Stimulated activated CD8-positive, alpha-beta memory T cell treated with anti-CD3 and anti-CD28 coated beads, Interleukin-2, amount 100 ng/mL, for 1 hour (primary cell): Measurements from ENCODE around the gene TMEM61.
"Not testable (repeated sequence)": the region's sequence is repeated elsewhere in the genome, so short reads cannot be mapped to it uniquely, and the experiment has no call there.

Source experiments
- DNase-seq, 2 donors: peaks; one replicate each; pipeline ENCODE4 v3.0.0-alpha.2; 2020; ENCODE audit warnings: low read depth in 2 of 2

Gene TMEM61

DNA sequence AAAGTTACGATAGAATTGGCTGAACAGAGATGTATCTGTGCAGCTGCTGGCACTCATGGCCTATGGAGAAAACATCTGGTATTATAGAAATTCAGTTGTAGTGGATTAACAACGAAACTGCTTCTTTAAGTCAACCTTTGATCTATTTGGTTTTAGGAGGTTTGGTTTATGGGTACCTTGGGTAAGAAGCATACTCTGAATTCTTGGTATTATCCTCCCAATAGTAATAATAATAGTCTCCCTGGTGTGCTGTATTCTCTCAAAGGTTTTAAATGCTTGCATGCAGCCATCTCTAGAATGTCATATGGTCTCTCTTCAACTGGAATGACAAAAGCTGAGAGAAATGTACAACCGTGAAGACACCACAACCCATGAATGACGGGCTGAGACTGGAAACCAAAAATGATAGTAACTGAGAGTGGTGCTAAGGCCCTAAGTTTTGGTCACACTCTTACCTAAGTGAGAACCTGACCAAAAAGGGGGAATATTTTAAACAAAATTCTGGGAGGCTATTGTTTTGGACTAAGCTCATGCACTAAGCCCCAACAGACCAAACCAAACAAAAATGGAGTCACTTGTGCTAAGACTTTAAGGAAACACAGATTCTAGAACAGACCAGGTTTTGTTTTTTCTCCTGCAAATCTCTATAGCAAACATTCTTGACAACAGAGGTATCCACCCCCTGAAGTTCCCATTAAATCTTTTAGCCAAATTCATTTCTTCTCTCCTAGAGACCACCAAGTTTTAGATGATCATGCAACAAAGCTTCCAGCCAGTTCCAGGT, 17.6 kb upstream of the TMEM61 start:
- DNase-seq = no peak

DNA sequence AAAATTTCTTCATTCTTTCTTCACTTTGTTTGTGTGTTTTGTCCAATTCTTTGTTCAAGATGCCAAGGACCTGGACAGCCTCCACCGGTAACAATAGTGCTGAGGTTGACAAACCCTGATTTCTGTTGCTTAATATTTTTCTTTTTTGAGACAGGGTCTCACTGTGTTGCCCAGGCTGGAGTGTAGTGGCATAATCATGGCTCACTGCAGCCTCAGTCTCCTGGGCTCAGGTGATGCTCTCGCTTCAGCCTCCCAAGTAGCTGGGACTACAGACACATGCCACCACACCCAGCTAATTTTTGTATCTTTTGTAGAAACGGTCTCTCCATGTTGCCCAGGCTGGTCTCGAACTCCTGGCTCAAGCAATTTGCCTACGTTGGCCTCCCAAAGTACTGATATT, 16.6 kb upstream of the TMEM61 start:
- DNase-seq = not testable (repeated sequence)

DNA sequence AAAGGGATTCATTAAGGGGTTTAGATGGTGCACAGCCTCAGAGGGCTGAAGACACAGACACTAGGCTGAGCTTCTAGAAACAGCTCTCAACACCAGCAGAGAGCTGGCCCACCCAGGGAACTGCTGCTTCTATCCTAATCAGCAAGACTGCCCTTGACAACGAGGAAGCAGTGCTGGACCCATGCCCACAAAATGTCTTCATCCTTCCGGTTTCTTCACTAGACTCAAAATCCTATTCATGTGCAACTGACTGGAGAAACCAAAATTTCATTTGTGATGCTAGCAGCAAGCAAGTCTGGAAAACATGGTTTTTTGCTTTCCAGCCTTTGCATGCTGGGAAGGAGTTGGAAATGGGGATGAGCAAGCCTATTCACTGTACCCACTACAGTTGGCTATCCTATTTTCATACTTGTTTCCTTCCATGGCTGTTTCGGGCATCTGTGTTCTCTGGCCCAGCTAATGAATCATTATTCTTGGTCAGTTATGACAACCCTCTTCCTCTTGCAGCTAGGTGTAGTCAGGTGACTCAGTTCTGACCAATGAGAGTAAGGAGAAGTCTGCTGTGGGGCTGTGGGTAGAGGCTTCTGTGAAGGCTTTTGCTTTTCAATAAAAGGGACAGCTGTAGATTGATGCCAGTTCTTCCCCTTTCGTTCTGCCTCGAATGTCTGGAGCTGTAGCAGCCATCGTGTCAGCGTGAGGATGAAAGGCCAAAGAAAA, 14.6 kb upstream of the TMEM61 start:
- DNase-seq = no peak

DNA sequence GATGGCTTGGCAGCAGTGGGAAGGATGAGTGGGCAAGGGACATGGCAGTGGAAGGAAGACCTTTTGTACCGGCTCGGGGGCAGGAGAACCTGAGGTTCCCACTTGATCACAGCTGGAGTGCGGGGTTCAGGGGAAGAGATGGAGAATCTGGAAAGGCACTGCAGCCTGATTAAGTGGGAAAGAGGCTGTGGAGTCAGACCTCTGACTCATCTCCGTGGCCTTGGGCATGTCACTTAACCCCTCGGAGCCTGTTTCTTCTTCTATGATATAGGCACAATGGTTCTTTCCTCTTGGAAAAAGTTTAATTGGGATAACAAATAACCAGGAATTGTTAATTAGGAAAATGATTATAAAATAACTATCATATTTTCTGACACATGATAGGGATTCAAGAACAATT, 13.1 kb upstream of the TMEM61 start:
- DNase-seq = no peak

DNA sequence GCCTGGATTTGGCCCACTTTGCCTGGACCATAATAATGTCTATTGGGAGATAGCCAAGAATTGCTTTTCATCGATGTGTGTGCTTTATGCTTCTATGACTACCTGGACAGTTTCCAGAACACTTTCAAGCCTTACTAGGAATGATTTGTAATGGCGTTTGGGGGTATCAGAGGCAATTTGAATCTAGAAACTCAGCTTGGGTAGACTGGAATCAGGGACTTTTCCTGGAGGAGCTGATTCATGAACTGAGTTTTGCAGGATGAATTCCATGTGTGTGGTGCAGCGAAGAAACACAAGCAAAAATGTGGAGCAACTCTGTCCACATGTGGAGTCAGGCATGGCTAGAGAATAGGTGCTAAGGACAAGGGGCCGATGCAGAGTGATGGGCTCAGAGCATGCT, 11.9 kb upstream of the TMEM61 start:
- DNase-seq = no peak

DNA sequence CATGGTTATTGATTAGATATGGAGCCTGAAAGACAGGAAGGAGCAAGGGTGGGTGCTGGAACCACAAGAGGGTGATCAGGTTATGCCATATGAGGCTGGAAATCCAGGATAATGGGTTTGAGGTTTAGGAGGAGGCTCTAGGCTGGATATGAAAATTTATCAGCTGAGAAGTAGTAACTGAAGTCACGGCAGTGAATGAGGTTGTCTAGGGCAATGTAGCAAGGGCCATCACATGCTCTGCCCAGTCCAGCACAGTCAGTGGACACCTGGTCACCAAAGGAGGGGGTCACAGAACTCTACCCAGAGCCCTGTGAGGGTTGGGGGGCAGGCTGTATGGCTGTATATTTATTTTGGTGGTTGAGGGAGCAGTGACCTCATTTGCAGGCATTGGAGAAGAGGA, 10.5 kb upstream of the TMEM61 start:
- DNase-seq = no peak

DNA sequence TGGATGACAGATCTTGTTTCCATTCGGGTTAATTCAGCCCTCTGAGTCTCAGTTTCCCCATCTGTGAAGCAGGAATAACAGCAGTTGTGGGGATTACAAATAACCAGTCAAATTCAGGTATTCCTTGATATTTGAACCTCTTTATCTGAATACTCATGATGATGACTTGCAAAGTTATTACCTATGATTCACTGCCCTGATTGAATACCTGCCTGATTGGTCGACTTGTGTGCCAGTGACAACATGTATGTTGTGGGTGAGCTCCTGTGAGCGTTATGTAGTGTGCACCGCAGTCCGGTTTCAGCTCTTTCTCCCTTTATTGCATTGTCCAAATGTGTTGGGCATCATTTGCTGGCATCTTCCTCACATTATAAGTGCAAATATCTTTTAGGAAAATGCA, 9.5 kb upstream of the TMEM61 start:
- DNase-seq = no peak

DNA sequence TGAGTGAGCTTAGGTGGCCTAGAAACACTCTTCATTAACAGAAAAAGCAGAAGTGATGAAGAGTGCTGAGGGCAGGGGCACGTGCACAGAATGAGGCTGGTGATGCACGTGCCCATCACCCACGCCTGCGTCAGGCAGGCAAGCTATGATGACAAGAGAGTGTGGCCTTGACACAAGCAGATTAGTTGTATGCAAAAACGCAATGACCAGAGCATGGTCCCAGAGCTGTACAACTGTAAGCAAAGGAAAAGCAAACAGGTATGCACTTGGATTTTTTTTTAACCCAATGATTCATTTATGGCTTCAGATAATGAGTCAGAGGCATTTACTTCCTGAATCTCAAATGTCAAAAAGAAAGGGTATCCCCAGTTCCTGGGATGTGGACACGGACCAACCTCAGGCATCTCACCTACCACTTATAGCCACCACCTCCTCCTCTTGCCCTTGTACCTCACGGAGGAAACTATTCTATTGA, 9.1 kb upstream of the TMEM61 start:
- DNase-seq = no peak

DNA sequence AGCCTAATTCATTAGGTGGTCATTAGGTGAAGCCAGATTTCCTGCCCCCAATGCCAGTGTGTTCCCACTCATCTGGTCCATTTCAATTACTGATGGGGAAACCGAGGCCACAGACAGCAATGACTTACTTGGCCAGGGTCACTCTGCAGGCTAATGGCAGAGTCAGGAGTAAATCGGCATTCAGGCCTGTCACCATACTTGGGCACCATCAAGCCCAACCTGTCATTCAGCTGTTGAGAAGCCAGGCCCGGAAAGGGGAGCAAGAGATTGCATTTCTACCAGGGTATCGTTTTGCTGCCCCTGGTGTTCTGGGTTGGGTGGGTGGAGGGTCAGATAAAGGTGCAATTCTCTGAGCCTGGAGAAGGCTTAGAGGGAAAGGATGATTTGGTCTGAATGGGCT, 8.0 kb upstream of the TMEM61 start:
- DNase-seq = no peak

DNA sequence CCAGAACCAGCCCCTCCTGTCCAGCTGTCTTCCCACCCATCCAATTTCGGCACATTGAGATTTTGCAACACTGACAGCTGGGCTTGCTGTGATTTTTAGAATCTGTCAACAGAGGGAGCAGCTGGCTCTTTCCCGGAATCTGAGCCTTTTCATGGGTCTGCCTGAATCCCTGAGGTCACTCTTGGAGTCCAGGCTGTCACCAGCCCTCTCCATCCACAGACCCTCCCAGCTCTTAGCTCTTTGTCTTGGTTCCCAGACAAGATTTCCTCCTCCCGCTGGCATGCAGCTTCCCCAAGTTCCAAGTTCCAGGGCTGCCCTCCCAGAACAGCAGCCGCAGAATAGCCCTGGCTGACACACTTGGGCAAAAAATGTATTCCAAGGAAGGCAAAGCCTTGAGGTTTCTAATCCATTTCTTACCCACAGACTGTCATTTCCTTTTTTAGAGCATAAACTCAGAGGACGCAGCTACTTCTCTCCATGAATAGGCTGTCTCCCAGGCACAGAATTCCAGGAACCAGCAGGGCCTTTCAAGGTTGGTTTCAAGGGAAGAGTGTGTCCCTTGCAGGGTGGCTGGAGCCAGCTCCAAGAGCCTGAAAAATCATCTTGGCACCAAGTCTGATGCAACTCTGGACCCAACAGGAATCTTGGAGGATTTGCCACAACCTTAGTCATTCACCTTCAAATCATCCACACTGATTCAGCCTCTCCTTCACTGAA, 7.1 kb upstream of the TMEM61 start:
- no peak for DNase-seq

DNA sequence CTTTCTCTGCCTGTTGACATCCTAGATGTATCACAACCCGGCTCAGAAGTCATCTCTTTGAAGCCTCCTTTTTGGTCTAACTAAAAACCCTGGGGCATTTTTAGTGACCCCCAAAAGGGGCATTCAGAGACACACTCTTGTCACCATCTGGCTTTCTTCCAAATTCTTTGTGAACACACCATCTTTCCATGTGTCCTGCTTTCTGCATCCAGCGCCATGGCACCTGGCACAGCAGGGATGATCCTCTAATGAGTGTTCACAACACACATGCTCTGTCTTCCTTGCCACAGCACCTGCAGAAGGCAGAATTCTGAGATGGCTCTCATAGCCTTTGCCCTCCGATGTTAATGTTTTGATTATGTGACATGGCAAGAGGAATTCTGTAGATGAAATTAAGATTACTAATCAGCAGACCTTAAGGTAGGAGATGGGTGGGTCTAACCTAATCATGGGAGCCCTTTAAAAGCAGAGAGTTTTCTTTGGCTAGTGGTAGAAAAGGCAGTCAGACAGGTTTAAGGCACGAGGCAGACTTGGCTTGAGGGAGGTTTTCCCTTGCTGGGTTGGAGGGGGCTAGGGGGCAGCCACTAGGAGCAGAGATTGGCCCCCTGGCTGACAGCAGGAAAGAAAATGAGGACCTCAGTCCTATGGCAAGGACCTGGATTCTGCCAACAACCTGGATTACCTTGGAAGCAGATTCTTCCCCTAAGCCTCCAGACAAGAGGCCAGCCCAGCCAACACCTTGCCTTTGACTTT, 4.9 kb upstream of the TMEM61 start:
- DNase-seq = no peak

DNA sequence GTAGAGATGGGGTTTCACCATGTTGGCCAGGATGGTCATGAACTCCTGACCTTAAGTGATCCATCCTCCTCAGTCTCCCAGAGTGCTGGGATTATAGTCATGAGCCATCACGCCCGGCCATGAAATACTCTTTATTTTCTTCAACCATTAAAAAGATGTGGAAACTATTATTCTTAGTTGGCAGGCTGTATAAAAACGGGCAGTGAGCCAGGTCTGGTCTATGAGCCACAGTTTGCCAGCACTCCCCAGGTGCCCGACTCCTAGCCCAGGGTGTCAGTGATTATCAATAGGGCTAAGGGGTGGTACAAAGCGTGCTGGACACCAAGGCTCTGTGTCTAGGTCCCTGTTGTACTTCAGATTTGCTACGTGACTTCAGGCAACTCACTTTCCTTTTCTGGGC, 3.7 kb upstream of the TMEM61 start:
- DNase-seq = no peak

DNA sequence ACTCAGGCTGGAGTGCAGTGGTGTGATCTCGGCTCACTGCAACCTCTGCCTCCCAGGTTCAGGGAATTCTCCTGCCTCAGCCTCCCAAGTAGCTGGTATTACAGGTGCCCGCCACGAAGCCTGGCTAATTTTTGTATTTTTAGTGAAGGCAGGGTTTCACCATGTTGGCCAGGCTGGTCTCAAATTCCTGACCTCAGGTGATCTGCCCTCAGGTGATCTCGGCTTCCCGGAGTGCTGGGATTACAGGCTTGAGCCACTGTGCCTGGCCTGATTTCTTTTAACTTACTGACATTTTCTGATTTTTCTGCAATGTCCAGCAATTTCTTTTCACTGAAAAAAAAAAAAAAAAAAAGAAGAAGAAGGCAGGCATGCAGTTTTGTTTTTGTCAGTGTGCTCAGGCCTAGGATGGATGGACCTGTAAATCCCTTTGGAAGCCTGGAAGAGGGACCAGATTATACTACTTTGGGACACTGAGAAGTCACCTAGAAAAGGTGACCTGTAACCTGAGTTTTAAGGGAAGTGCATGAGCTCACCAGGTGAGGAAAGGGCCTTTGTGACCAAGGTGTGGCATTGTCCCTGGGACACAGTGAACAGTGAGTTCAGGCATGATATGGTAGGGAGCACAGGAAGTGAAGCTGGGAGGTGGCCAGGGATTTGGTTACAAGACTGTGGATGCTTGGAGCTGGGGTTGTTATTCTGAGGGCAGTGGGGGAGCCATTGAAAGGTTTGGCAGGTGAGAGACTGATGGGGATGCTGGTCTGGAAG, 2.7 kb upstream of the TMEM61 start:
- DNase-seq = no peak

DNA sequence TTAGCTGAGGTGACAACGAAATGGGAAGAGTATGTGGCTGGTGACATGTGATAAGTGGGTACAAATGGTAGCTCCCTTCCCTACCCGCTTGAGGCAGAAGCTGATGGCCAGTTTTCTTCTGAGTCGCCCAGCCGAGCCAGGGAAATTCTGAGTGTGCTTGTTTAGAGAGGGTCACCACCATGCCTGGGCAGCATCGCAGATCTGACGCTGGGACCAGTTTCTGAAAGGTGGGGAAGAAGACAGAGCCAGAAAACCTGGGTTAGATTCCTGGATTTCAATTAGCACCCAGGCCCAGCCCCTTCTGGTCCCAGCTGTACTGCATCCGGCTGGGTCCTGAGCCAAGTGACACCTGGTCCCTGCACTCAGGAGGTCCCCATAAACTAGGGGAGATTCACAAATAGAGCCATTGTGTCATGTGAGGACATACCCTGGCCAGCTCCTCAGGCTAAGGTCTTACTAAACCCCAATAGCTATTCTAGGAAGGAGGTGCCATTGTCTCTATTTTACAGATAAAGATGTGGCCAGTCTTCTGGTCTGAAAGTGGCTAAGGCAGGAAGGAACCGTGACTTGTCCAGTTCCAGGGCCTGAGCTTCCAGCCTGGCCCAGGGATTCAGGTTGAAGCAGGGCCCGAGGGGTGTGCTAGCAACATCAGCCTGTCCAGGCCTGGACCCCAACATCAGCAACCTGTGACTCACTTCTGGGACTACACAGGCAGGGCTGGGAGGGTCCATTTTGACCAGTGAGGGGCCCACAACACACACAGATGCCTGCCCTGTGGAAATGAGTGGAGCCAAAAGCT, 1.7 kb upstream of the TMEM61 start:
- DNase-seq = no peak

DNA sequence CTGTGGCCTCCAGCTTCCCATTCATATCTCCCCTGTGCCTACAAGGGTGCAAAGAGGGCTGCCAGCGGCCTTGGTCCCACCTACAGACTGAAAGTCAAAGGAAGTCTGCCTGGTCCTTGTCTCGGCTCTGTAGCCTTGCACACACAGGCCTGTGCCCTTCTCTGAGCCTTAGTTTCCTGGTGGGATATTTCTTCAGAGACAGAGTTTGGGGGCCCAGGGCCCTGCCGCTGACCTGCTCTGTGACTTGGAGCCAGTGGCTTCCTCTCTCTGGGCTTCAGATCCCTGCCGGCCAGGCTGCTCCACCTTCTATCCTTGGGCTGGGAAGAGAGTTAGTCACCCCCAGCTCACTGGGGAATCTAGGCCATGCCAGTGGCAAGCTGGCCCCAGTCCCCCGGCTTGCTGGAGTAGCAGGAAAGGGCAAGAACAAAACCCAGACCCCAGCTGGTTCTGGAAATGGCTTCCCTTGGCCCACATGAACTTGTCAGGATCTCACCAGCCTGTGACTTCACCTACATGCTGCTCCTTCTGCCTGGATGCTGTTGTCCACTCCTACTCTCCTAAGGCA, 1.0 kb upstream of the TMEM61 start:
- DNase-seq = no peak

DNA sequence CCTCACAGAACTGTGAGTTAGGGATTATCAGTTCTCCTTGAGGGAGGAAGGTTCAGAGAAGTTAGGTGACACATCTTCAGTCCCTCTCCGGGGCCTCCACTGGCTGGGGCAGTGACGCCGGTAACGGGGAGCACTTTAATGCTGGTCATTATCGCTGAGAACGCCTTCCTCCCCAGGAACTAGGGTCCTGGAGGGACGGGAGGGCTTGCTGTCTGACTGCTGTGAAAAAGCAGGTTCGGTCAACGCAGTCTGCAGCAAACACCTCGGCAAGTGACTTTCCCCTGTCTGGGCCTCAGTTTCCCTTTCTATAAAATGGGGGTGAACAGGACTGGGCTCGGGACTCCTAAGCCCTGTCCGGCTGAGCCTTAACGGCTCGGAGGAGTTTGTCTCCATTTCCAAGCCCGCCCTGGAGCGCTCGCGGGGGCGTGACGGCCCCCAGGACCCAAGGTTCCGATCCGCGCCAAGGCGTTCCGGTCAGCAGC, 341 bp upstream of the TMEM61 start:
- no peak for DNase-seq

DNA sequence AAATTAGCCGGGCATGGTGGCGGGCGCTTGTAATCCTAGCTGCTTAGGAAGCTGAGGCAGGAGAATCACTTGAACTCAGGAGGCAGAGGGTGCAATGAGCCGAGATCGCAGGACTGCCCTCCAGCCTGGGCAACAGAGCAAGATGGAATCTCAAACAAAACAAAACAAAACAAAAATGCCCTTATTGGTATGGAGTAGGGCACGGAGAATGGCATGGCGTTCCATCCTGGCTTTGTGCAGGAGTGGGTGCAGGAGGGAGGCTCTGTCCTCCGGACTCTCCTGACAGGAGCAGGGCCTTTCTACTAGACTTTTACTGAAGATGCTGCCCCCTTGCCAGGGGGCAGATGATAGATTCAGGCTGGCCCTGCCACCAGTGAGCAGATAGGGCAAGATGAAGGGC, 1.0 kb downstream of the TMEM61 start:
- DNase-seq = no peak

DNA sequence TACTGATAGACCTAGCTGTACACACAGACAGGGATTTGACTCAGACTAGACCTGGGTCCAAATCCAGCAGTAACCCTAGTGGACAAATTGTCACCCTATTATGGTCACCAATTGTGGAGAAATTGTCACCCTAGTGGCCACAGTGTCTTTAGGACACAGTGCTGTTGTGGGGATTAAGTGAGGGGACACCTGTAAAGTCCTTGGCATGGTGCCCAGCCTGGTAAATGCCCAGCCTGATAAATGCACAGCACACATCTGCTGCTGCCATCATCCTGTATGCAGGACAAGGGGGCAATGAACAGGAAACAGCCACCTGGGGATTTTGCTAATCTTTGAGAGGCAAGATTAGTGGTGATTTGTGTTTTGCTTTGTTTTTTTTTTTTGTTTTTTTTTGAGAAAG, 2.3 kb downstream of the TMEM61 start:
- no peak for DNase-seq

DNA sequence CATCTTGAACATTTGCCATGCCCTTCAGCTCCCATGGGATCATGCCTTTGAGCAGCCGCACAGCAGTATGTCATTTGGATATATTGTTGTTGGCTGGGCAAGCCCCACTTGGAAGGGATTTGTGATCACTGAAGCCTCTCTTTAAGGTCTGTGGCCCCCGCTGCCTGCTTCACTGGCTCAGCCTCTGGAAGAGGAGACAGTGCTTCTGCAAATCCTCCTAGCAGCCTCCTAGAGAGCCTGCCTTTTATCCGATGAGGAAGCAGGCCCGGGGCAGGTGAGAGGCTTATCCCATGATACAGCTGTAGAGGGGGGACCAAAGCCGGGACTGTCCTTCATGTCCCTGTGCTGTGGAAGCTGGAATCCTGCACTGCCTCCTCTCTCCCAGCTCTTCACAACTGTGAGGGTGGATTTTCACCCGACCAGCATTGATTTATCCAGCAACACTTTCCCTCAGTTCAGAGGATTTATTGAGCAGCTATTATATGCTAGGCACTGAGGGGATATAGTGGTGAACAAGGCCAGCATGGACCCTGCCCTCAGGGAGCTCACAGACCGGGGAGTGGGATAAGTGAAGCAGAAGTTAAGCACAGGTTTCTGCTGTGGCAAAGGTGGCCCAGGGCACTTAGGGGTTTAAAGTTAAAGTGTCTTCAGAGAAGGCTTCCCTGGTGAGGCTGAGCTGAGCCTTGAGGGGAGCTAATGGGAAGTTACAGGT, 3.9 kb downstream of the TMEM61 start:
- no peak for DNase-seq
